SW 1271 (cell line): ENCODE results near the gene PPFIBP1.
A peak's percentile ranks its signal among the peaks of the same experiment; 100 is the strongest.

ENCODE experiments used
- DNase-seq, 2 experiments: peaks; one replicate each; lab custom pipeline; 2025; lab: John Stamatoyannopoulos, UW

The PPFIBP1 gene

GRCh38 chr12:27513155-27513824 is 10.7 kb upstream of the PPFIBP1 start:
- no peak for DNase-seq

GRCh38 chr12:27515671-27516070 is 8.3 kb upstream of the PPFIBP1 start:
- DNase-seq, result no peak

- DNase-seq, result no peak
These were observed 7.4 kb upstream of the PPFIBP1 start for GRCh38 chr12:27516625-27517024.

GRCh38 chr12:27517546-27517945 is 6.5 kb upstream of the PPFIBP1 start:
- DNase-seq, result no peak

GRCh38 chr12:27517961-27518665 is 5.9 kb upstream of the PPFIBP1 start:
- DNase-seq, result no peak

- DNase-seq, result no peak
These were observed 2.9 kb upstream of the PPFIBP1 start for GRCh38 chr12:27521066-27521465.

GRCh38 chr12:27521981-27522380 is 2.0 kb upstream of the PPFIBP1 start:
- no peak for DNase-seq

- no peak for DNase-seq
These were observed 733 bp upstream of the PPFIBP1 start for GRCh38 chr12:27523305-27523641.

- no peak for DNase-seq
These were observed 459 bp downstream of the PPFIBP1 start for GRCh38 chr12:27524494-27524835.

- peak; percentile 45 to 69 for DNase-seq
These were observed 1.1 kb downstream of the PPFIBP1 start for GRCh38 chr12:27524839-27525753.

- DNase-seq, result no peak
These were observed 3.5 kb downstream of the PPFIBP1 start for GRCh38 chr12:27527512-27527911.

- DNase-seq, result no peak
These were observed 4.8 kb downstream of the PPFIBP1 start for GRCh38 chr12:27528788-27529187.

GRCh38 chr12:27530157-27530922 is 6.3 kb downstream of the PPFIBP1 start:
- DNase-seq, result no peak

- DNase-seq, result no peak
These were observed 7.9 kb downstream of the PPFIBP1 start for GRCh38 chr12:27531896-27532295.

- no peak for DNase-seq
These were observed 10.2 kb downstream of the PPFIBP1 start for GRCh38 chr12:27534060-27534764.

- DNase-seq, result no peak
These were observed 10.8 kb downstream of the PPFIBP1 start for GRCh38 chr12:27534765-27535161.

- no peak for DNase-seq
These were observed 11.3 kb downstream of the PPFIBP1 start for GRCh38 chr12:27535318-27535717.

- no peak for DNase-seq
These were observed 14.1 kb downstream of the PPFIBP1 start for GRCh38 chr12:27537855-27538675.

- no peak for DNase-seq
These were observed 15.2 kb downstream of the PPFIBP1 start for GRCh38 chr12:27539191-27539631.

- DNase-seq, result no peak
These were observed 17.2 kb downstream of the PPFIBP1 start for GRCh38 chr12:27541031-27541719.
